B cell (primary cell): ENCODE results near the gene AFF2. TPM values are rescaled to one million over a fixed set of nuclear protein-coding genes. Genes with fewer than 3 reads are reported as not detected.

Experiments used
- ATAC-seq: fragments of 200-7000 bp; cut with Tn5 transposase; one replicate; pipeline ENCODE4 v1.10.0; 2021; ENCODE audit warnings: low read depth, mild to moderate bottlenecking, moderate number of reproducible peaks, moderate library complexity
- CTCF ChIA-PET: fragments of 350-600 bp; sonication (Branson Sonifier 250); formaldehyde crosslinking; loops from one replicate; lab custom pipeline; 2021; ENCODE audit warnings: antibody characterized with exemption, inconsistent platforms; lab: Charles Lee
- POLR2A ChIA-PET: fragments of 350-600 bp; sonication (Branson Sonifier 250); formaldehyde crosslinking; loops from one replicate; lab custom pipeline; 2021; ENCODE audit warnings: antibody characterized with exemption; lab: Charles Lee
- DNase-seq: peaks from one replicate; pipeline ENCODE4 v3.0.0; 2013
- H2AFZ ChIP-seq: 2 replicates; pipeline ENCODE4 v1.6.1; 2012; ENCODE audit warnings: mild to moderate bottlenecking, low read depth, low read length; ENCODE audit not compliant: insufficient read depth, poor library complexity, severe bottlenecking
- H3K27ac ChIP-seq, 2 donors: 1 replicate in 1 of 2; 2 replicates in 1 of 2; pipeline ENCODE4 v1.5.1; 2012 to 2013; ENCODE audit warnings: low read length in 2 of 2, mild to moderate bottlenecking in 2 of 2, moderate library complexity in 1 of 2
- H3K27me3 ChIP-seq, 4 experiments: fragments of 200-600 bp in 1 of 4; sonication (generic) in 1 of 4; replicated peaks in 1 of 4; 1 replicate in 2 of 4; 2 replicates in 2 of 4; pipeline versions ENCODE4 v1.6.1 to v1.7.0; 2013 to 2016; ENCODE audit warnings: low read length in 3 of 4, mild to moderate bottlenecking in 2 of 4, mixed read lengths in 1 of 4, moderate library complexity in 1 of 4; ENCODE audit not compliant: insufficient read depth in 4 of 4, control insufficient read depth in 3 of 4; ENCODE audit errors: control extremely low read depth in 1 of 4
- H3K36me3 ChIP-seq, 2 experiments: replicated peaks in 1 of 2; 1 replicate in 1 of 2; 2 replicates in 1 of 2; pipeline versions ENCODE4 v1.6.1 to v1.7.1; 2013; ENCODE audit warnings: low read length in 1 of 2; ENCODE audit not compliant: insufficient read depth in 2 of 2, control insufficient read depth in 1 of 2; ENCODE audit errors: control extremely low read depth in 1 of 2, extremely low read depth in 1 of 2
- H3K4me1 ChIP-seq, 2 donors: fragments of 200-600 bp in 1 of 2; sonication (generic) in 1 of 2; 1 replicate in 1 of 2; 2 replicates in 1 of 2; pipeline versions ENCODE4 v1.5.1 to v1.6.1; 2013 to 2017; ENCODE audit warnings: low read length in 2 of 2; ENCODE audit not compliant: control insufficient read depth in 2 of 2, insufficient read depth in 2 of 2
- H3K4me2 ChIP-seq: replicated peaks from 2 replicates; pipeline ENCODE3; 2012; ENCODE audit warnings: mild to moderate bottlenecking, low read depth, low read length; ENCODE audit not compliant: poor library complexity, severe bottlenecking
- H3K4me3 ChIP-seq, 5 experiments: fragments of 200-600 bp in 1 of 5; sonication (generic) in 1 of 5; 1 replicate in 3 of 5; 2 replicates in 2 of 5; pipeline versions ENCODE4 v1.5.1 to v1.7.0; 2011 to 2016; ENCODE audit warnings: low read length in 4 of 5, mild to moderate bottlenecking in 4 of 5, low read depth in 2 of 5, control low read depth in 1 of 5, moderate library complexity in 1 of 5; ENCODE audit not compliant: insufficient read depth in 1 of 5; ENCODE audit errors: control extremely low read depth in 1 of 5, extremely low read depth in 1 of 5
- H3K79me2 ChIP-seq: fragments of 200-600 bp; sonication (generic); one replicate; pipeline ENCODE4 v1.6.0; 2016; ENCODE audit warnings: low read length; ENCODE audit not compliant: control insufficient read depth, insufficient read depth
- H3K9ac ChIP-seq: fragments of 200-600 bp; sonication (generic); 2 replicates; pipeline ENCODE4 v1.6.1; 2017; ENCODE audit warnings: mild to moderate bottlenecking, low read length, moderate library complexity
- H3K9me3 ChIP-seq, 3 donors: one replicate each; pipeline versions ENCODE4 v1.6.1 to v1.7.1; 2013; ENCODE audit warnings: low read length in 2 of 3; ENCODE audit not compliant: control insufficient read depth in 2 of 3, insufficient read depth in 1 of 3; ENCODE audit errors: control extremely low read depth in 1 of 3
- H4K20me1 ChIP-seq: 2 replicates; pipeline ENCODE4 v1.6.0; 2012; ENCODE audit warnings: mild to moderate bottlenecking, low read length; ENCODE audit not compliant: insufficient read depth, control insufficient read depth, poor library complexity, severe bottlenecking
- H3K27ac Mint-ChIP-seq: one replicate; pipeline ENCODE4 v1.8.0; 2021; ENCODE audit warnings: mixed read lengths
- H3K27me3 Mint-ChIP-seq: one replicate; pipeline ENCODE4 v1.8.0; 2021; ENCODE audit warnings: mixed read lengths
- H3K4me1 Mint-ChIP-seq: one replicate; pipeline ENCODE4 v1.8.0; 2021; ENCODE audit warnings: mixed read lengths
- H3K4me3 Mint-ChIP-seq: one replicate; pipeline ENCODE4 v1.8.0; 2021; ENCODE audit warnings: mixed read lengths
- H3K9me3 Mint-ChIP-seq: one replicate; pipeline ENCODE4 v1.8.0; 2022; ENCODE audit warnings: mixed read lengths; ENCODE audit not compliant: insufficient read depth
- EZH2 ChIP-seq: IDR thresholded peaks from 2 replicates; pipeline ENCODE4 v1.6.1; 2012; ENCODE audit warnings: borderline replicate concordance, low read depth, mild to moderate bottlenecking, moderate library complexity, low read length; ENCODE audit not compliant: insufficient read depth, poor library complexity, severe bottlenecking
- WGBS: methylation state at CpG from one replicate; pipeline ENCODE4 v1.1.5; 2013; ENCODE audit warnings: missing lambda C conversion rate; ENCODE audit not compliant: insufficient coverage; 5-methylcytosine and 5-hydroxymethylcytosine counted together
- intact Hi-C: fragments of 100-400 bp; cut with micrococcal nuclease; formaldehyde crosslinking; loops from one replicate; pipeline ENCODE4 v1.10.0; 2022
- polyA plus RNA-seq: library from polyadenylated mRNA; depleted of rRNA; stranded (reverse); fragments of >200 nt; gene quantifications from 2 replicates; pipeline ENCODE4 v1.2.3, GENCODE V29; 2012
- total RNA-seq, 2 donors: library from RNA; stranded (reverse); fragments of 120-200 nt in 1 of 2; gene quantifications; 1 replicate in 1 of 2; 2 replicates in 1 of 2; pipeline versions ENCODE4 v1.2.3 to v1.2.4, GENCODE V29; 2013 to 2022
- TF ChIP-seq, protein P1 (sequence below): fragments of 200-600 bp; IDR thresholded peaks from one replicate; pipeline ENCODE4 v1.8.0; 2022; ENCODE audit warnings: antibody characterized with exemption, mild to moderate bottlenecking

AFF2 gene
- total and polyA plus RNA-seq, 2 donors (not counting 1 experiment from before 2014, with no cell fraction given), result 0.06 to 12.0 TPM

DNA sequence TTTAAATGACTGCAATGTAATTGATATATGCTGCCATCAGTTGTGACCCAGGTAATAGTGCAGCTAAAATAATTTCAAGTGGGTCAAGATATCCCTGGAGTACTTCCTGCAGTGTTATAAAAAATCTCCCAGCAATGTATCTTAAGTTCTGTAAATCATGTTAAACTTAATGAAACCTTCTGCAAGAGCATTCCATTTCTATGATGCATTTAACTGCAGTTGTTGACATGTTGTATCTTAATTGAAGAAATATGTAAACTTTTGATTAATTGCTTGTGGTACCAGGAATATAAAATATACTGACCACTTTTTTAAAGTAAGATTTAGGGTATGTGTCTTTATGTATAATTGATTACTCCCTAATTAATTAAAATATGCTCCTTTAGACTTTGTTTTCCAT lies 213.6 kb downstream of the AFF2 start:
- Histone ChIP-seq H3K9ac (no peak overlapping the region), H3K79me2 (no peaks in the 10 kb centered on the region), H3K4me3 (no peak overlapping the region), H3K4me1 (no peaks in the 10 kb centered on the region), H3K36me3 (no peaks in the 10 kb centered on the region), H3K27me3 (no peaks in the 10 kb centered on the region), H3K4me2 (no peak overlapping the region), H3K27ac (no peak overlapping the region), H2AFZ (no peak overlapping the region), H4K20me1 (no peaks in the 10 kb centered on the region), H3K9me3 (no peaks in the 10 kb centered on the region)
- Mint-ChIP-seq H3K4me1 (no peaks in the 10 kb centered on the region), H3K4me3 (no peak overlapping the region), H3K9me3 (peaks cover 2% of the 10 kb centered on the region), H3K27ac (no peak overlapping the region), H3K27me3 (no peaks in the 10 kb centered on the region)
- CTCF ChIA-PET, result no interaction called here
- ATAC-seq (no peak), DNase-seq (no peak)
- no peak for TF ChIP-seq EZH2
- TF ChIP-seq, protein P1, sequence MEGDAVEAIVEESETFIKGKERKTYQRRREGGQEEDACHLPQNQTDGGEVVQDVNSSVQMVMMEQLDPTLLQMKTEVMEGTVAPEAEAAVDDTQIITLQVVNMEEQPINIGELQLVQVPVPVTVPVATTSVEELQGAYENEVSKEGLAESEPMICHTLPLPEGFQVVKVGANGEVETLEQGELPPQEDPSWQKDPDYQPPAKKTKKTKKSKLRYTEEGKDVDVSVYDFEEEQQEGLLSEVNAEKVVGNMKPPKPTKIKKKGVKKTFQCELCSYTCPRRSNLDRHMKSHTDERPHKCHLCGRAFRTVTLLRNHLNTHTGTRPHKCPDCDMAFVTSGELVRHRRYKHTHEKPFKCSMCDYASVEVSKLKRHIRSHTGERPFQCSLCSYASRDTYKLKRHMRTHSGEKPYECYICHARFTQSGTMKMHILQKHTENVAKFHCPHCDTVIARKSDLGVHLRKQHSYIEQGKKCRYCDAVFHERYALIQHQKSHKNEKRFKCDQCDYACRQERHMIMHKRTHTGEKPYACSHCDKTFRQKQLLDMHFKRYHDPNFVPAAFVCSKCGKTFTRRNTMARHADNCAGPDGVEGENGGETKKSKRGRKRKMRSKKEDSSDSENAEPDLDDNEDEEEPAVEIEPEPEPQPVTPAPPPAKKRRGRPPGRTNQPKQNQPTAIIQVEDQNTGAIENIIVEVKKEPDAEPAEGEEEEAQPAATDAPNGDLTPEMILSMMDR, result no peak
- POLR2A ChIA-PET, result no interaction called here
- intact Hi-C loops, result no loop called here

DNA sequence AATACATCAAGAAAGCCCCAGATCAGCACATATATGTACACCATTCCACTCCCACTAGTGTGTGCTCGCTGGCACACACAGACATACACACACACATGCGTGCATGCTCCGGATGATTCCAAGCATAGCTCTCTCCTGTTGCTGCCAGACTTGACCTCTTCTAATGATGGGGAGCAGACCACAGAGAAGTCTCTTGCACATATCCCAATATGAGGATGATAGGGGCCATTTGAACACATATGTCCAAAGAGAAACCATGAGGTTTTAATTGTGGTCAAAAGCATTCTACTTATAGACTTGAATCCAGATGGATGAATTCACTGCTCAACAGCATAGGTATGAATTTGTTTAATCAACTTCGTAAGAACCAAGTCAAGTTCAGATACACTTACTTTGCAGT lies 214.9 kb downstream of the AFF2 start:
- Histone ChIP-seq H2AFZ (no peak overlapping the region), H3K9ac (no peak overlapping the region), H3K27me3 (no peaks in the 10 kb centered on the region), H3K4me2 (no peak overlapping the region), H3K4me3 (no peak overlapping the region), H3K9me3 (no peaks in the 10 kb centered on the region), H3K4me1 (no peaks in the 10 kb centered on the region), H3K27ac (no peak overlapping the region), H4K20me1 (no peaks in the 10 kb centered on the region), H3K79me2 (no peaks in the 10 kb centered on the region), H3K36me3 (no peaks in the 10 kb centered on the region)
- ChIA-PET CTCF (no interaction called here), POLR2A (no interaction called here)
- Mint-ChIP-seq H3K27ac (no peak overlapping the region), H3K4me3 (no peak overlapping the region), H3K9me3 (peaks cover 2% of the 10 kb centered on the region), H3K4me1 (no peaks in the 10 kb centered on the region), H3K27me3 (no peaks in the 10 kb centered on the region)
- intact Hi-C loops, result no loop called here
- DNase-seq, result no peak
- no peak for TF ChIP-seq EZH2
- TF ChIP-seq, protein P1, result no peak
- no peak for ATAC-seq
- WGBS, result no CpG with 5 or more reads among the region's 4 CpGs
